Activated naive CD8-positive, alpha-beta T cell treated with anti-CD3 and anti-CD28 coated beads, Interleukin-2, amount 50 U/mL, for 24 hours (primary cell): Measurements from ENCODE around the gene PPP1R37.

ENCODE experiments used
- ATAC-seq: fragments of 150-1000 bp; cut with Tn5 transposase; one replicate; pipeline ENCODE4 v1.10.0; 2021
- DNase-seq: peaks from one replicate; pipeline ENCODE4 v3.0.0; 2021
- H3K27ac Mint-ChIP-seq: one replicate; pipeline ENCODE4 v1.8.0; 2021; ENCODE audit warnings: mild to moderate bottlenecking, mixed read lengths
- H3K27me3 Mint-ChIP-seq: one replicate; pipeline ENCODE4 v1.8.0; 2021; ENCODE audit warnings: mixed read lengths
- H3K36me3 Mint-ChIP-seq: one replicate; pipeline ENCODE4 v1.8.0; 2021; ENCODE audit warnings: low read depth, mixed read lengths
- H3K4me1 Mint-ChIP-seq: one replicate; pipeline ENCODE4 v1.8.0; 2021; ENCODE audit warnings: mixed read lengths
- H3K4me3 Mint-ChIP-seq: one replicate; pipeline ENCODE4 v1.8.0; 2021; ENCODE audit warnings: mild to moderate bottlenecking, moderate library complexity, mixed read lengths
- H3K9me3 Mint-ChIP-seq: one replicate; pipeline ENCODE4 v1.8.0; 2021; ENCODE audit warnings: mixed read lengths

Gene PPP1R37

DNA sequence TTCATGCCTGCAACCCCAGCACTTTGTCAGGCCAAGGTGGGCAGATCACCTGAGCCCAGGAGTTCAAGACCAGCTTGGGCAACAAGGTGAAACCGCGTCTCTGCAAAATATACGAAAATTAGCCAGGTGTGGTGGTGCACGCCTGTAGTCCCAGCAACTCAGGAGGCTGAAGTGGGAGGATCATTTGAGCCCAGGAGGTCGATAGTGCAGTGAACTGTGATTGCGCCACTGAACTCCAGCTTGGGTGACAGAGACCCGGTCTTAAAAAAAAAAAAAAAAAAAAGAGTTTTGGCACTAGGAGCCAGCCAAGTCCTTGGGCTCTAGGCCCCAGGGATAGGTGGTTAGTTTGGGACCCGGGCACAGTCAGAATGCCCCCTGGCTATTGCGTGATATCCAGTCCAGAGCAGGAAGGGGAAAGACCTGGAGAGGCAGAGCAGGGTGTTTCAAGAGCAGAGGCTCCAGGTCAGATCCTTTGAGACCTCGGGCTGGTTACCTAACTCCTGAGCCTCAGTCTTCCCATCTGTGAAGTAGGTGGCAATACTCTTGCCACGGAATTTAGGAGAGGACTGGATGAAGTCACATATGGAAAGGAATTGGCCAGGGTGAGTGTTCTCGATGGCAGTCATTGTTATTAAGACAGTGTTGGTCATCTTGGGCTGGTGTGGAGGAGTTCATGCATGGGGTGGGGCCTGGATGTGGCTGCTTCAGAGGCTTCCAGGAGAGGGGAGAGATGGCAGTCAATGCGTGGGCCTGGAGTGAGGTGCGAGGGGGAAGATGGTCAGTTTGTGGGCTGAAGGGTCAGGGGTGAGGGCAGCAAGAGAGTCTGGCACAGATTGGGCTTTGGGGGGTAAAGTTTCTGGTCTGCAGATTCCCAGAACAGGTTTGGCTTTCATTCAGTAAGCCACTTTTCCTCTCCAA, 2.8 kb downstream of the PPP1R37 start:
- Mint-ChIP-seq H3K27ac (no peak overlapping the region), H3K9me3 (no peaks in the 10 kb centered on the region), H3K4me1 (peaks cover 73% of the 10 kb centered on the region), H3K27me3 (no peaks in the 10 kb centered on the region), H3K4me3 (no peak overlapping the region), H3K36me3 (peaks cover 19% of the 10 kb centered on the region)
- ATAC-seq (no peak), DNase-seq (no peak)

DNA sequence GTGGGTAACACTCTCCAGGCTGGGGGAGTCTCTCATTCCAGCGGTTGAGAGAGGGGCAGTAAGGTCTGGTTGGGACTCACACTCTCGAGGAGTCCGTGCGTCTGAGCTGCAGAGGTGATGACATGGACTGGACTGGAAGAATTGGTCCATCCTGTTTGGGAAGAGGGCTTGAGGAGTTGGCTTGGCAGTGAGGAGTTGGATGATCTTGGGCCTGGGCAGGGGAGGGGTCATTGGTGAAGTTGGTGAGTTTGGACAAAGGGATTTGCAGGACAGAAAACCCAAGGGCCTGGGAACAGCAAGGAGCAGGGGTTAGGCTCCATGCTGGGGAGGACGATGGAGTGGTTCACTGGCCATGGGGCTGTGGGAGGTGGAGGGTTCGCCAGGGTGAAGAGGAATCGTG, 3.7 kb downstream of the PPP1R37 start:
- no peak for DNase-seq
- Mint-ChIP-seq H3K36me3 (peaks cover 11% of the 10 kb centered on the region), H3K9me3 (no peaks in the 10 kb centered on the region), H3K27me3 (no peaks in the 10 kb centered on the region), H3K27ac (no peak overlapping the region), H3K4me1 (peaks cover 66% of the 10 kb centered on the region), H3K4me3 (no peak overlapping the region)
- no peak for ATAC-seq

DNA sequence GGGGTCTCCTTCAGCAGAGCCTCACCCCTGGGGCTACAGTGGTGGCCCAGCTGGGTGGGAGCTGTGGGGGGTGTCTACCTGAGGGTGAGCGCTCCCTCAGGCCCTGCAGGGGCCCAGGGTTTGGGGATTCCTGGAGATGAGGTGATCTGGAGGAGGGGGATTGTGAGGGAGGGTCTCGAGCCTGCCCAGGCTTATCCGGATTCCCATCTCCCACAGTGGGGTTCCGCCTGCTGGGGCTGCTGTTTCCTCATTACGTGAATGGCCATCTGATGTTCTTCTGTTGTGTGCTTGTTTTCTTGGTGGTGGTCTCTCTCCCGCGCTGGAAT, 4.4 kb downstream of the PPP1R37 start:
- peaks cover 67% of the 10 kb centered on the region for H3K4me1 Mint-ChIP-seq
- peaks cover 7% of the 10 kb centered on the region for H3K36me3 Mint-ChIP-seq
- H3K27me3 Mint-ChIP-seq, result no peaks in the 10 kb centered on the region
- no peaks in the 10 kb centered on the region for H3K9me3 Mint-ChIP-seq
- H3K4me3 Mint-ChIP-seq, result no peak overlapping the region
- no peak overlapping the region for H3K27ac Mint-ChIP-seq
- ATAC-seq (no peak), DNase-seq (no peak)

DNA sequence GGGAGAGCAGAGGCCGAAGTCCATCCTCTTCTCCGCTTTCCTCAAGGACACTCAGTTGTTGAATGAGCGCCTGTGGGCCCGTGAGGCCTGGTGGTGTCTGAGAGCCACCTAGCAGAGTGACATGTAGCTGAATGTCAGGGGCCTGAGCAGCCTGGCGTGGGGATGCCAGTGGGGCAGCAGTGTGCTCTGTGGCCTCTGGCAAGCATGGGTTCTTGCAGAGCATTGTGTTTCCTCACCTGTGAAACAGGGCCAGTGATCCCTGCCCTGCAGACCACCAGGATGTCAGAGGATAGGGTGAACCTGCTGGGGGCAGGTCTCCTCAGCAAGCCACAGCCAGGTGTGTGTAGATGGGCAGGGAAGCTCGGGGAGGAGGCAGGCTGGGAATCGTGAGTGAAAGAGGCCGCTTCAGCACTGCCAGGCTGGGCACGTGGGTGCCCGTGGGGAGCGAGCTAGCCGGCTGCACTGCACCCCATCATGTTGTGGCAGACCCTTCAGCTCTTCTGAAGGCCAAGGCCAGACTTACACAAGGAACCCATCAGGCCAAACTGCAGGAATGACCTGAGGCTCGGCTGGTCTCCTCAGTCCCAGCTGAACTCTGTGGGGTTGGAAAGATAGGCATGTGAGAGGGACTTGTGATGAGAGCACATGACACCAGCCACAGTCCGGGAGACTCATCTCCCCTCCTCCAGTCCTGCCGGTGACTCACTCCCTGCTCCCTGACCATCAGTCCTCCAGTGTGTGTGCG, 5.0 kb downstream of the PPP1R37 start:
- H3K27me3 Mint-ChIP-seq, result no peaks in the 10 kb centered on the region
- peaks cover 4% of the 10 kb centered on the region for H3K36me3 Mint-ChIP-seq
- H3K9me3 Mint-ChIP-seq, result no peaks in the 10 kb centered on the region
- ATAC-seq (no peak), DNase-seq (no peak)
- no peak overlapping the region for H3K4me3 Mint-ChIP-seq
- H3K4me1 Mint-ChIP-seq, result peaks cover 67% of the 10 kb centered on the region
- no peak overlapping the region for H3K27ac Mint-ChIP-seq

DNA sequence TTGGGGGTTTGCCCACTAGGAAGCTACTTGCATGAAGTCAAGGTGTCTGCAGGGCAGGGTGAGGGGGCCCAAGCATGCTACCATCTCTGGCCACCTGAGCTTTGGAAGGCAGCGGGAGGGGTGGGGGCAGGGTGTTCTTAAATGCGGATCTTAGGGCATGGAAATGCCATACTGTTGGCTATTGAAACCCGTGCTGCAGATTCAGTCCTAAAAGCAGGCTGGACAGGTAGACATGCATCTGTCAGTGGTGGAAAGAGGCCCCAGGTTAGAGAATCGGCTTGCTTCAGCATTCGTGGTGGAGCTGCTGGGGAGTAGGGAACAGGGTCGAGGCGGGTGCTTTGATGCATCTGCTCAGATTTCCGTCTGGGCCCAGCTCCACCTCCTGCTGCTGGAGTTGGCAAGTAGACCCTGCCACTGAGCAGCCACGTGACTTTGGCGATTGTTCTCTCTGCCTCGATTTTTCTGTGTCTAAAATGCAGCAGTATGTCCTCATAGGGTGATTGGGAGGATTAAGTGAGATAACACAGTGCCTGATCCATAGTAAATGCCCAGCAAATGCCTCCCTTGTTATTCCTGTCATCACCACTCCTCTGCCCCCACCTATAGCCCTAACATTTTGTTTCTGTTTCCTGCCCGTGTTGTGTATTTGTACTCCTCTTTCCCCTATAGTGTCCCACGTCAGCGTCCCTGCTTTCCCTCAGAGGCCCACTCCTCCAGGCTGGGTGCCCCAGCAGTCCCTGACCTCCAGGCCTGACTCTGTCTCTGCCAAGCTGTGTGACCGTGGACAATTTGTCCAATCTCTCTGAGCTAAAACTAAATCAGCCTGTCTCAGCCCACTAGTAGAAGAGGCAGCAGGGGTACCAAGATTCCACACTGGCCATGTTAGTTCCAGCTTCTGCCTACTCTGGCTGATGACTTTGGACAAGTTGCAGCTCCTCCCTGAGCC, 5.8 kb downstream of the PPP1R37 start:
- Mint-ChIP-seq H3K27ac (no peak overlapping the region), H3K4me3 (no peak overlapping the region), H3K9me3 (no peaks in the 10 kb centered on the region), H3K36me3 (peaks cover 2% of the 10 kb centered on the region), H3K4me1 (peaks cover 70% of the 10 kb centered on the region), H3K27me3 (no peaks in the 10 kb centered on the region)
- ATAC-seq, result no peak
- DNase-seq, result no peak

DNA sequence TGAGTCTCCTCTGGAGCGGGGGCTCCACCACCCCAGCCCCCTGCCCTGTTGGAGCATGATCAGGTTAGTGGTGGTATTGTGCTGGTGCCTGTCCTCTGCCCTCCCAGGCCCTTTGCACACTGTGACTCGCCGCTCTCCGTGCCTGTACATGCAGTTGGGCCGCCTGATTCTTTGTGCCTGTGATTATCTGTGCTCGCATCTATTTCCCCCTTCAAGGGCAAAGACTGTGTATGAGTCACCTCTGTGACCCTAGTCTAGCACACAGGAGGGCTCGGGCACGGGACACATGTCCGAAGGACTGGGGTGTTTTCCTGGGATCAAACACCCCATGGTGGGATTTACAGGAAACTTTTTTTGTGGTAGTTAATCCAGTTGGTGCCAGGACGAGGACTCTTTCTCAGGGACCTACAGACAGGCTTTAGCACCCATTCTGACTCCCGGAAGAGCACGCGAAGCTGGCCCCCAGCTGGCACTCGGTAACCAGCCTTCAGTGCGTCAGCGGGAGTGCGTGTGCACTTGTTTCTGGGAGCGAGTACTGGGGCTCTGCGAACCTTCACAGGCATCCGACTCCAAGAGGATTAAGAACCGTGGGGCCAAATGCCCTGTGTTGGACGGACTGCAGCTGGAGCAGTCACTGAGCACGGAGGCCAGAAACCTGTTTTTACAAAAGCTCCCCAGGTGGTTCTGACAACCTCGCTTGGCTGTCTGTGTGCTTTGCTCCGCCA, 6.7 kb downstream of the PPP1R37 start:
- no peaks in the 10 kb centered on the region for H3K36me3 Mint-ChIP-seq
- no peak for ATAC-seq

DNA sequence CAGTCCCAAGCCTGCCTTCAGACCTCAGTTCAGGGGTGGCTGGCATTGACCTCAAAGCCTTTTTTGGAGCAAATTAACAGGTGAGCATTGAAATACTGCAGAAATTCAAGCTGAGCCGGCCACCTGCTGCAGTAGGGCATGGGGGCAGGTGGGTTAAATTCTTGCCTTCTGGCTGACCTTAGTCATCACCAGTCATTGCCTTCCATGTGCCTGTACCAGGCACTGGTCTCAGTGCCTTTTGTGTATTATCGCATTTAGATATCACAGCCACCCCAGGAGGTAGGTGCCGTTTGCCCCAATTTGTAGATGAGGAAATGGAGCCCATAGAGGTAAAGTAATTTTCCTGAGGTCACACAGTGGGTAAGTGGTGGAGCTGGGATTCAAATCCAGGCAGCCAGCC, 7.2 kb downstream of the PPP1R37 start:
- H3K27me3 Mint-ChIP-seq, result no peaks in the 10 kb centered on the region
- DNase-seq, result no peak
- peaks cover 72% of the 10 kb centered on the region for H3K4me1 Mint-ChIP-seq
- H3K27ac Mint-ChIP-seq, result no peak overlapping the region
- no peaks in the 10 kb centered on the region for H3K36me3 Mint-ChIP-seq
- no peaks in the 10 kb centered on the region for H3K9me3 Mint-ChIP-seq
- ATAC-seq, result no peak
- H3K4me3 Mint-ChIP-seq, result no peak overlapping the region

More for the DNA sequence above, 6.7 kb downstream of the PPP1R37 start:
- Mint-ChIP-seq H3K4me1 (peaks cover 71% of the 10 kb centered on the region), H3K9me3 (no peaks in the 10 kb centered on the region), H3K27me3 (no peaks in the 10 kb centered on the region), H3K4me3 (no peak overlapping the region), H3K27ac (no peak overlapping the region)
- no peak for DNase-seq

DNA sequence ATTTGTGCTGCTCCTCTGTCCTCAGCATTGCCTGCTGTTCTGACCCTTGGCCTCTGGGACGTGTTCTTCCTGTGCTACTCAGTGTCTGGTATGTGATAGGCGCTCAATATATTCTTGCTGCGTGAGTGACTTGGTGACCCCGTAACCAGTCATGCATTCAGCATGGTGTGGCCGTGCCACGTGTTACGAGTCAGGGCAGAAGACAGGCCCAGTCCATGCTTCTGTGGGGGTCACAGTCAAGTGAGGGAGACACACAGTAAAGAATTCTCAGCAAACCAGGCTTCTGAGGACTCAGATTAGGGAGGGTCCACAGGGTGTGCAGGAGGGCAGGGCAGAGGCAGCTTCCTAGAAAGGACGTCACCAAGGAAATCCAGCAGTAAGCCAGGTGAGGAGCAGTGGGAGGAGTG, 7.9 kb downstream of the PPP1R37 start:
- no peak overlapping the region for H3K4me3 Mint-ChIP-seq

DNA sequence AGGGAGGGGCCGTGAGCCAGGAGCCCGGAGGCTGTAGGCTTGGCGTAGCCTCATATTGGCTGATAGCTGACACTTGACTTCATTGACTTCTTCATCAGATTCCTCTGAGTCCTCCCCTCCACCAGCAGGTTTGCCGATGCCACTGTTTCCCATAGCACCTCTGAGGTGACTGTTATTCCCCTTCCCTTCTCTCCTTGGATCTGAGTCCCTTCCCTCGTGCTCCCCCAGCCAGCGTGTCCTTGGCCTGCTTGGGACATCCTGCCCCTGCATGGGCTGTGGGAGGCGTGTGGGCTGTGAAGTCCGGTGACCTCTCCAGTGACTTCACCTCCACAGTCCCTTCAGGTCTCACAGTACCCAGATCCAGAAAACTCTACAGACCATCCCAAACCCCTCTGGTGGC, 8.8 kb downstream of the PPP1R37 start:
- DNase-seq (no peak), ATAC-seq (no peak)
- Mint-ChIP-seq H3K27me3 (no peaks in the 10 kb centered on the region), H3K4me1 (peaks cover 61% of the 10 kb centered on the region), H3K9me3 (no peaks in the 10 kb centered on the region), H3K36me3 (no peaks in the 10 kb centered on the region), H3K27ac (no peak overlapping the region), H3K4me3 (no peak overlapping the region)

More for the DNA sequence above, 7.9 kb downstream of the PPP1R37 start:
- Mint-ChIP-seq H3K4me1 (peaks cover 71% of the 10 kb centered on the region), H3K27ac (no peak overlapping the region), H3K9me3 (no peaks in the 10 kb centered on the region), H3K36me3 (no peaks in the 10 kb centered on the region), H3K27me3 (no peaks in the 10 kb centered on the region)
- DNase-seq (no peak), ATAC-seq (no peak)

DNA sequence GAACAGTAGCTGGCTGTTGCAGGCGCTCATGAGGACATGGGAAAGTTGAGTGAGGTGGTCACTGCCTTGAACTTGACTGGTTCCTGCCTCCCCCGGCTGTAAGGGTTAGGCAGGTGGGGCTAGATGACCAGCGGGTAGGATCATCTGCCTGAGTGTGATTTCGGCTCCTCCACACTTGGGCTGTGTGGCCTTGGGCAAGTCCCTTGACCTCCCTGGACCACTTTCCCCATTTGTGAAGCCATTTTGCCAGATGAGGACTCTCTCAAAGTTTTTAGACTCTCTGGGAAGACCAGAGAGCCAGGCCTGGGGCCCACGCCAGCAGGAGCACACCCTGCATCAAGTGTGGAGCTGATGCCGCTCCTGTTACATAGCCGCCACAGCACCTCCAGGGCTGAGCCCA, 9.5 kb downstream of the PPP1R37 start:
- Mint-ChIP-seq H3K27ac (no peak overlapping the region), H3K27me3 (no peaks in the 10 kb centered on the region), H3K36me3 (no peaks in the 10 kb centered on the region), H3K9me3 (no peaks in the 10 kb centered on the region), H3K4me1 (peaks cover 56% of the 10 kb centered on the region), H3K4me3 (no peak overlapping the region)
- DNase-seq (no peak), ATAC-seq (no peak)

DNA sequence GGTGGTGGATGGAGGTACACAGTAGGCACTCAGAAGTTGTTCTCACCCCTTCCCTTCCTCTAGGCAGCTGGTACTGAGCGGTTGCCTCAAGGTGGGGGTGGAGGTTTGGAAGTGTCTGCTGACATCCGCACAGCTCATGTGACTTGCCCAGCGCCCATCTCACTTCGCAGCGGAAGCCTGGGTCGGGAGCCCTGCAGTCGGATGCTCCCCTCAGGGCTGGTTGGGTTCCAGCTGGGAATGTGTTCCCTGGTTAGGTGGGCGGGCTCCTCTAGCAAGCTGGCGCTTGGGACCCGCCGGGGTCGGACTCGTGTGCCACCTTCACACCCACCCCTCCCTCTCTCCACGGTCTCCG, 10.2 kb downstream of the PPP1R37 start:
- Mint-ChIP-seq H3K9me3 (no peaks in the 10 kb centered on the region), H3K27me3 (no peaks in the 10 kb centered on the region), H3K27ac (no peak overlapping the region), H3K36me3 (no peaks in the 10 kb centered on the region), H3K4me3 (peak overlapping the region; percentile 34), H3K4me1 (peaks cover 55% of the 10 kb centered on the region)
- peak; percentile 55 for ATAC-seq
- DNase-seq, result no peak

DNA sequence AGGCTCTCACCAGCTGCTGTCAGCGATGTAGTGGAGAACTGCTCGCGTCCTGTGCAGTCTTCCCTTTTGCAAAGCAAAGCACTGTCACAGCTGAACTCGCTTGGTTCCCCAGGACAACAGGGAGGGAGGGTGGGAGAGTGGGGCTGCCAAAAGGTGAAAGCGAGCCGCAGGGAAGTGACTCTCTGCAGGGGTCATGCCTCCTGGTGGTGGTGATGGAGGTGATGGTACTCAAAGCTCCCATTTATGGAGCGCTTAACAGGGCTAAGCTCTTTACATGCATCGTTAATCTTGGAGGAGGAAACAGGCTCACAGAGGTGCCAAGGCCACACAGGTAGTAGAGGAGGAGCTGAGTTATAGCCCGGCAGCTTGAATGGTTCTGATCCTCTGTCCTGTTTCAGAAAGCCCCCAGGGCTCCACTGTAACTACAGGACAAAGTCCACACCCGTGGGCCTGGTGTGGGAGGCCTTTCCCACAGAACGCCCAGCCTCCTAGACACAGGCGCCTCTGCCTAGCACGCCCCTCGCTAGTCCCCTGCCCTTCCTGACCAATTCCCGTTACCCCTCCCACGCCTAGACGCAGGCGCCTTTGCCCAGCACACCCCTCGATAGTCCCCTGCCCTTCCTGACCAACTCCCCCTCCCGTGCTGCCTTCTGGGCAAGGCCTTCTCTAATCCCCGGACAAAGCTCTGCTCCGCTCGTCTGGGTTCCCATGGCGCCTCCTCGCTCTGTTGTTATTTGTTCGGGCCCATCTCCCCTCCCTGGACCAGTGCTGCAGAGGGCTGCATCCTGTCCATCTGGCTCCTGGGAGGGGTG, 10.7 kb downstream of the PPP1R37 start:
- Mint-ChIP-seq H3K4me3 (peak overlapping the region; percentile 34), H3K36me3 (no peaks in the 10 kb centered on the region), H3K27me3 (no peaks in the 10 kb centered on the region), H3K27ac (no peak overlapping the region), H3K9me3 (no peaks in the 10 kb centered on the region), H3K4me1 (peaks cover 49% of the 10 kb centered on the region)
- ATAC-seq (no peak), DNase-seq (no peak)

DNA sequence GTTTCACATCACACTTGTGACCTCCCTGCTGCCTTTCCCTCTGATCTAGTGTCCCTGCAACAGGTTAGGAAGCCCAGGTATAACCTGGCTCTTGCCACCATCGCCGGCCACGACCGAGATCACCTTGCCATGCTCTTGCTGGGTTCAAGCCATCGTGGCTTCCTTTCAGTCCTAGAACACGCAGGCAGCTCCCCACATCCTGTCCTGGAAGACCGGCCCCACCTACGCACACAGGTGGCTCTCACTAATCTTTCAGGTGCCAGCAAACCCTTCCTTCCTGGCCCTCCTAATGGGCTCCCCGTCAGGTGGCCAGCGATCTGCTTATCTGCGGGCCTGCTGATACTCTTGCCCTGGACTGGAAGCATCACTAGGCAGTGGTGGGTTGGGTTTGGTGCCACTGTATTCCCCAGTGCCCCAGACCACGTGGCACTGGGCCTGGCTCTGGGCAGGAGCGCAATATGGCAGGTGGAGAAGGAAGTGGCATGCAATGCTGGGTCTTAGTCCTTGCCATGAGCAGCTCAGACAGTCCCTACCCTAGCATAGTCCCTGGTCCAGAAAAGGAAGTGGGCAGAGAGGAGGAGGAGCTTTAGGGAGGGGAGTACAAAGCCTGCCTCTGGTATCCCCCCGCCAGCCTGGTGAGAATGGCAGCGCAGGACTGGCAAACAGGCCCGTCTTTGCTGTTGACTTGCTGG, 11.8 kb downstream of the PPP1R37 start:
- no peaks in the 10 kb centered on the region for H3K36me3 Mint-ChIP-seq
- DNase-seq (no peak), ATAC-seq (peak; percentile 8)
- peak overlapping the region; percentile 61 for H3K27ac Mint-ChIP-seq
- peaks cover 43% of the 10 kb centered on the region for H3K4me1 Mint-ChIP-seq
- H3K27me3 Mint-ChIP-seq, result no peaks in the 10 kb centered on the region
- no peak overlapping the region for H3K4me3 Mint-ChIP-seq
- H3K9me3 Mint-ChIP-seq, result no peaks in the 10 kb centered on the region
